HG02678 (cell line): ENCODE data around the gene SAP30L.

Experiments
- ATAC-seq: cut with Tn5 transposase; IDR thresholded peaks from one replicate; pipeline ENCODE4 v1.9.1; 2021; ENCODE audit warnings: mild to moderate bottlenecking, moderate library complexity; ENCODE audit not compliant: unreplicated experiment

SAP30L gene

DNA sequence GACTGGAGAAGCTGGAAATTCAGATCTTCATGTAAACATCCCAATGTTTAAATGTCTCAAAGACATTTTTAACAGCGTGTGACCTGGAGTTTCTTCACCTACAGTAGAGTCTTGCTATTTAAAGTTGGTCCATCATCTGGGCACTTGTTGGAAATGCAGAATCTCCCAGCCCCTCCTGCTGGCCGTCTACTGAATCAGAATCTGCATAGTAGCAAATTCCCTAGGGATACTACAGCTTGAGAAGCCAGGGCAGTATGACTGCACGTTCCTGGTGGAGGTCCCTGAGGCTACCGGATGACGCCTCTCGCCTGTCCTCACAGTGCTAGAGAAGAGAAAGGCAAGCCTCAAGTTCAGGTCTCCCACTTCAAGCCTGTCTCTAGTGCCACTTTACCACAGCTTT lies 15.7 kb downstream of the SAP30L start:
- no peak for ATAC-seq

DNA sequence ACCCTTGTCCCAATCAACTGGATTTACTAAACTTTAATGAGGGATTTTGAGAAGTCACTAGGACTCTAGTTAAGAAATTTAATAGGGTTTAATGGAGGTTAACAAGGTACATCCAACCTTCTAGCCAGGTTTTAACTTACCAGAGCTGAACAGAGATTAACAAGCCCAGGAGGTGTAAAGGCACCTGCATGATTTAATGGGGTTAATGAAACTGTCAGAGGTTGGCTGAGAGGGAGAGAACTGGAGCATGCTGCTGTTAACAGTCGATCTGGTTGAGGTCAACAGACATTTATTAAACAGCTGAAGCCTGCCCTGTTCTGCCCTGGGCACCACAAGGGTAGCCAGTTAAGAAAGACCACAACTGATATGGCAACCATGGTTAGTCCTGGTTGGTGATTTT lies 18.6 kb downstream of the SAP30L start:
- no peak for ATAC-seq

- no peak for ATAC-seq
These were observed 19.4 kb downstream of the SAP30L start for GRCh38 chr5:154465169-154465568.

DNA sequence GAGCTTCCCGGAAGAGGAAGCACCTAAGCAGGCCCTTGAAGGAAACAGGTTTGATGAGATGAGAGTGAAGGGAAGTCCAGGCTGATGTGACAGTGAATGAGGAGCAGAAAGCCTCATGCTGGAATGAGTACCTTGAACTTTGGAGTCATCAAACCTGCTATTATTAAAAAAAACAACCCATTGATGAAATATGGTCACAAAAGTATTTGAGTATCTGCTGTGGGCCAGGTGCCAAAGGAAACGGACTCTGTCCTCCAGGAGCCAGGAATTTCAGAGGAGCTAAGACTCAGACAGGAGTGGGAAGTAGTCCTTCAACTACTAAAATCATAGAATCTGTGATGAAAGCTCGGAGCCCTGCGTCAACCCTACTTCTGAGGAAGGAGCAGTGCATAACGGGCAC lies 20.4 kb downstream of the SAP30L start:
- ATAC-seq = no peak

DNA sequence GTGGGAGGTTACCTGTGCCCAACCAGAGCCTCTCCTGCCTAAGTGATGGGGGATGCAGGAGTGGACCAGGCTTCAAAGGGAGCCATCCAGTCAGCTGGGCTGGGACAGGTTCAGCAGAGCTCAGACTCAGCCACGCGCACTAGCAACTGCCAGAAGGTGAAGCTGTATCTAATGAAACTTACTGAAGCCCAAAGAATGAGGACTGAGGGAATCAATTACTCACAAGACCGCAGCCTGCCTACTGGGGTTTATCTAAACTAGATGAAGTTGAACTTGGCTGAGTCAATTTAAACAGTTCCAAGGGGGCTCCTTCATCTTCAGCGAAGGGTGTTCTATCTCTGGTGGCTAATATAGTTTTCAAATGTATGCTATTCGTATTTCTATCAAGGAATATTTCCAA lies 20.9 kb downstream of the SAP30L start:
- no peak for ATAC-seq

DNA sequence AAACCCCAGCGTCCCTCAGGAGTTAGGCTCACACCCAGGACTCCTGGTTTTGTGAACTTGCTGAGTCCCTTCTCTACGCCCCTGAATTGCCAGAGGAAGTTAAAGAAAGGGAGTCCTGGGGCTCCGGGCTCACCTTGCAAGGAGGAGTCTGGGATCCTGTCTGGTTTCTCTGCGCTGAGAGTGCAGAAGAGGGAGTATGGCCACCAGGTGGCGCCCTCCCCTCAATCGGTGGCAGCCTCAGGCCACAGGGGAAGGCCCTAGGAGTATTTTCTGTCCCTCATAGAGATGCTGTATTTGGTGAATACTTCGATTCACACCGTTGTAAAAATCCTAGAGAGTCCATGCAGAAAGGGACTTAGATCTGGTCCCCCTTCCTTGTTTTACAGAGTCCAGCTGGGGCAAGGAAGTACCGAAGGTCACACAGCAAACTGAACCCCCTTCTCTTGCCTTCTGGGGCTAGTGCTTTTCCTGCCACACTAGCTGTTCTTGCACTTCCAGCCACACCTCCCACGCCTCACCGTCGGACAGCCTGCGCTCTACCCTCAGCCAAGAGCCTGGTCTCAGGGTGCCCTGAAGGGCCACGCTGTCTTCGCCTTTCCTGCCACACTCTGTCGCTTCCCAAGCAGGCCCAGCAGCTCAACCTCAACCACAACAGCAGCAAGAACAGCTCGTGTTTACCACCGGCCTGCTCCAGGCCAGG lies 22.0 kb downstream of the SAP30L start:
- ATAC-seq = peak; percentile 97

DNA sequence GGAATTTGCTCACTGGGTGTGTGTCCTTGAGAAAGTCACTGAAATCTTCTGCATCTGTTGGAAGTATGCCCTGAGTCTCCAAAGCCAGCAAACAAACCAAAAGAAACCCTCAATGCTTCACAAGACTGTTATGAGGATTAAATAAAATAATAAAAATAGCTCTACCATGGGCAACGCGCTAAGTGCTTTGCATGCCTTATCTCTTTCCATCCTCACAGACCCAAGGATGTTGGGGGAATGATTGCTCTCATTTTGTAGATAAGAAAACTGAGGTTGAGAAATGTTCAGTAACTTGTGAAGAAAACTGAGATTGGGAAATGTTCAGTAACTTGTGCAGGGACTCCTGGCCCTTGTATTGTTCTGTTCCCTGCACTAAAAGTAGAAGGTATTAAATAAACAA lies 24.3 kb downstream of the SAP30L start:
- ATAC-seq = no peak

DNA sequence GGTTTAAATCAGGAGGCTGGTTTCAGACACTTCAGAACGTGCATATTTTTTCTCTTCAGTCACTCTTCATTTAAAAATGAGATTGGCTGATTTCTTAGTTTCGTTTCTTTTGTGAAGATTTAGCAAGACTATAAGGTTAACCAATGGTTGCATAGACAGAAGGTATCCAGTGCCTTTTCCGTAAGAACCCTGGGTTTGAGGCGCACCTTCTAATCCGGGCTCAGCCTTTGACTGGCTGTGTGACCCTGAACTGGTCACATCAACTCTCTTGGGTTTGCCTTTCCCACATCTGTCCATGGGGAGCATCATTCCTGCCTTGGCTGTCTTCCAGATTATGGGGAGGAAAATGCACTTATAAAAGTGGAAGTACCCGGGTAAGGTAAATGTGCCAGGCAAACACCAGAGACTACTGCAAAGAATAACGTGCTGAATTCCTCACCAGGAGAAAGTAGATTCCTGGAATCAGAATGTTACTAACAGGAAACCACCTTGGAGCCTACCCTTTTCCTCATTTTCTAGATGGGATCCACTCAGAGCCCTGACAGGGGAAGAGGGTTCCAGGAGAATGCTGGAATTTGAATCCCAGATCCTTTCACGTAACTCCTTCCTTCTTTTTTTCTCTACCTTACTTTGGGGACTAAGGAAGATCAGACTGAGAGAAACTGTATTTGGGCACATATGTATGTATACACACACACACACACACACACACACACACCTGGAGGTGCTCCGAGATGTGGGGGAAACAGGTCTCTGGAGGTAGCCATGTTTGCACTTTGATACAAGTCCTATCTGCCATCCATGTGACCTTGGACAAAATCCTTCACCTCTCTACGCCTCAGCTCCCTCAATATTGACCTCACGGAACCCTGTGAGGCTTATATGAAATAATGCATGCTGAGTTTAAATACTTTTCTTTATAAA lies 25.4 kb downstream of the SAP30L start:
- ATAC-seq = no peak

DNA sequence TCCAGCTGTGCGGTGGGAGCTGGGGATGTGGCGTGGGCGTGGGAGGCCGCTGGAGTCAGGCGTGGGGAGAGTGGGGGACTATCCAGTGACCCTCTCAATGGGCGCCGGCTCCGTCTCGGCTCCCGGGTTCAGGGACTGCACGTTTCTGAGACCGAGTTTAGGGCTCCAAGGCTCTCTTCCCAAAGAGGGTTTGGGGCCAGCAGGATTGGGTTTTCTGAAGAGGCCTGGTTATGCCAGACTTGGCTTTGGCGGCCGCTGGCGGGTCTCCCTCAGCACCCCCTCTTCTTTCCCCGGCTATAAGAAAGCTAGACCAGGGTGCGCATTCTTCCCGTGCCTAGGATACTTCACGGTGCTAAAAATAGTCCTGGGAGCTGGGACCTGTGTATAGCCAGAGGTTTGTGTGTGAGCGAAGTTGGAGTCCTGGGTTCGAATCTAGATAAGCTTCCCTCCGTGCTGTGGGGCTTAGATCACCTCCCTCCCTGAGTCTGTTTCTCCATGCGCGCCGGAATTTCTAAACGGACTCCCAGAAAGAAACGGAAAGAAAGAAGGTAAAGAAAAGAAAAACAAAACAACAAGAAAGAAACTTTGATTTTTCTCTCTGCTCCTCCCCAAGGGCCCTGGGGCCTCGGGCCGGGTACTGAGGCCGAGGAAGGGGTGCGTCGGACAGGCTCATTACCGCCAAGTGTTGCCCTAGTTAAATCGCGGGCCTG lies 27.2 kb downstream of the SAP30L start:
- no peak for ATAC-seq

DNA sequence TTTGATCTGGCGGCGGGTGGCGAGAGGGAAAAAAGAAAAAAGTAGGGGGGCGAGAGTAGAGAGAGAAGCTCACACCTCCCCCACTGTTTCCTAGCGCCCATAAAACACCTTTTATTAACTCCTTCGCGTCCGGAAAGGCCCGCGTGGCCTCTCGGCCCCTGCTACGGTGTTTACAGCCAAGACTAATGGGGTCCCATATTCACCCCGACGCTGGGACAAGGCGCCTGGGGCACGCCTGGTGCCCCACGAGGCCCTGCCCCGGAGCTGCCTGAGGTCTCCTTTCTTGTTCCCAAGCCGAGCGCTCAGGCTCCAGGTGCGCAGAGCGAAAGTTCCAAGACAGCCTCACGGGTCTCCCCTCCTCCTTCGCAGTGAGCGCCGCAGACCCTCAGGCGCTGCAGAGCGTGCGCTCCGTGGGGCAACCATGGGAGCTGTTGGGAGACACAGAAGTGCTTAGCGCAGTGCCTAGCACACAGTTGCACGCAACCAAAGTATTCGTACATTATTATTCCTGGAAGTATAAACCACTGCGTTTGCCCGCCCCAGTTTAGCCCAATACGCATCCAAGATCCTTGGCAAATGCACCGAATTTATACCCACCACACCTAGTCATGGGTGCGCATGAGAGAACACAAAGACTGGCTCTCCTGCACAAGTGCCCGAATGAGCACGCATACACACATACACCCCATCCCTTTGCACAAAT lies 27.9 kb downstream of the SAP30L start:
- ATAC-seq = no peak

GRCh38 chr5:154474396-154475334 lies 28.9 kb downstream of the SAP30L start:
- ATAC-seq = no peak

DNA sequence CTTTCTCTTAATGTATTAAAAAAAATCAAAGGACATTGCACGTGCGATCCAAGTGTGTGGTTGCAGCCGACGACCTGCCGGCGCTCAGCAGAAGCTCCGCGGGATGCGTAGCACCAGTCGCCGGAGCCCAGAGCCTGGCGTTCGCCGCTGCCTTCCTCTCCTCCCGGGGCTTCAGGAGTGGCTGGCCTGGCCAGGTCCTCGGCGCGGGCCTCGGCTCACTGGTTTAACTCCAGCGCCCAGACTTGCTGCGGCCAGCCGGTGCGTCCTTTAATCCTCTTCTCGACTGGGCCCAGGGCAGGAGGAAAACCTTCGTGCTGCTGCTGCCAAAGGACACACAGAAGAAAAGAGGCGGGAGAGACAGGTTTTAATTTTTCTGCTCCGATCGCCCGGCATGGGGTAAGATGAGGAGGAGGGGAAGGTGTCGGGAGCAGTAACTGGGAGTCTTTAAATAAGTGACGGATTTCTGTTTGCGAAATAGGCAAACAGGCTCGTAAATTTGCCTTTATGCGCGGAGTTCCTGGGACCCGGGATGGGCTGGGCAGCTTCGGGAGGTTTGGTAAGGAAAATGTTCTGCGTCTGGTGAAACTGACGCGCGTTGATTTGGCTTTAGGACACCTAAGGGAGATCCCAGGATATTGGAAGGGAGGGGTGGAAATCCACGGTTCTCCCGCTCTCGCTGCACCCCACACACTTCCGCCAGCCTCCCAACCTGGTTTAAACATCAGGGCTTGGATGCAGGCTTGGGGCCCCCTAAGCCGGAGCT lies 30.0 kb downstream of the SAP30L start:
- no peak for ATAC-seq

- ATAC-seq = no peak
These were observed 30.8 kb downstream of the SAP30L start for GRCh38 chr5:154476354-154477205.

- no peak for ATAC-seq
These were observed 31.8 kb downstream of the SAP30L start for GRCh38 chr5:154477382-154478223.

DNA sequence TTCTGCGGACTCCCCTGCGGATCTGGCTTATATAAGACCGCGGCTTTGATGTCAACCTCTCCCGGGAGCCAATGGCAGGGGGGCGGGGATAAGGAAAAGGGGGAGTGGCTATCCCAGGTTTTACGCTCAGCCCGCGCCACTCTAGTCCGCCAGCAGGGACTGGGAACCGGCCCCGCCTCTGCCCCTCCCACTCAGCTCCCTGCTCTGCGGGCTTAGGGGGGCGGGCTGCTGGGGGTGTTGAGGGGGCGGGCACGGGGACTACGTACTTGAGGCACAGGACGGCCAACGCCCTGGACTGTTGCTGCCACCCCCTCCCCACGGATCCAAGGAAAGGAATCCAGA lies 32.4 kb downstream of the SAP30L start, which contains the start of gene HAND1:
Gene HAND1, minus strand, starts transcription at position 4 of the 342 bp plus-strand sequence. CDS start 219 bp downstream, outside the sequence.
- no peak for ATAC-seq

- no peak for ATAC-seq
These were observed 33.0 kb downstream of the SAP30L start for GRCh38 chr5:154478752-154479159.
